ENCODE results near the gene MSMO1.

GRCh38 chr4:165378398-165378744 is 50.9 kb downstream of the MSMO1 start:
- no peak for TF ChIP-seq CTCF (IDR thresholded peaks at IDR 0.05)
- TF ChIP-seq, protein P1, sequence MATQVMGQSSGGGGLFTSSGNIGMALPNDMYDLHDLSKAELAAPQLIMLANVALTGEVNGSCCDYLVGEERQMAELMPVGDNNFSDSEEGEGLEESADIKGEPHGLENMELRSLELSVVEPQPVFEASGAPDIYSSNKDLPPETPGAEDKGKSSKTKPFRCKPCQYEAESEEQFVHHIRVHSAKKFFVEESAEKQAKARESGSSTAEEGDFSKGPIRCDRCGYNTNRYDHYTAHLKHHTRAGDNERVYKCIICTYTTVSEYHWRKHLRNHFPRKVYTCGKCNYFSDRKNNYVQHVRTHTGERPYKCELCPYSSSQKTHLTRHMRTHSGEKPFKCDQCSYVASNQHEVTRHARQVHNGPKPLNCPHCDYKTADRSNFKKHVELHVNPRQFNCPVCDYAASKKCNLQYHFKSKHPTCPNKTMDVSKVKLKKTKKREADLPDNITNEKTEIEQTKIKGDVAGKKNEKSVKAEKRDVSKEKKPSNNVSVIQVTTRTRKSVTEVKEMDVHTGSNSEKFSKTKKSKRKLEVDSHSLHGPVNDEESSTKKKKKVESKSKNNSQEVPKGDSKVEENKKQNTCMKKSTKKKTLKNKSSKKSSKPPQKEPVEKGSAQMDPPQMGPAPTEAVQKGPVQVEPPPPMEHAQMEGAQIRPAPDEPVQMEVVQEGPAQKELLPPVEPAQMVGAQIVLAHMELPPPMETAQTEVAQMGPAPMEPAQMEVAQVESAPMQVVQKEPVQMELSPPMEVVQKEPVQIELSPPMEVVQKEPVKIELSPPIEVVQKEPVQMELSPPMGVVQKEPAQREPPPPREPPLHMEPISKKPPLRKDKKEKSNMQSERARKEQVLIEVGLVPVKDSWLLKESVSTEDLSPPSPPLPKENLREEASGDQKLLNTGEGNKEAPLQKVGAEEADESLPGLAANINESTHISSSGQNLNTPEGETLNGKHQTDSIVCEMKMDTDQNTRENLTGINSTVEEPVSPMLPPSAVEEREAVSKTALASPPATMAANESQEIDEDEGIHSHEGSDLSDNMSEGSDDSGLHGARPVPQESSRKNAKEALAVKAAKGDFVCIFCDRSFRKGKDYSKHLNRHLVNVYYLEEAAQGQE (IDR thresholded peaks at IDR 0.05; ENCODE audit: insufficient read depth in 1 of 2, low read depth in 2 of 2, low read length in 1 of 2), result no peak
